Astrocyte (in vitro differentiated cells and primary cell): Measurements from ENCODE around the gene FERMT3.

Experiments used
- CTCF ChIP-seq: IDR thresholded peaks from 2 replicates; pipeline ENCODE4 v1.5.1; 2011; ENCODE audit warnings: low read depth, mild to moderate bottlenecking, inconsistent platforms, low read length, moderate library complexity; ENCODE audit not compliant: insufficient read depth
- EZH2 ChIP-seq: IDR thresholded peaks from 2 replicates; pipeline ENCODE4 v1.6.1; 2012; ENCODE audit warnings: mild to moderate bottlenecking, low read length, inconsistent platforms; ENCODE audit not compliant: insufficient read depth

- TF ChIP-seq CTCF = no peak
- TF ChIP-seq EZH2 = no peak
Observed at GRCh38 chr11:64196626-64197025, 9.9 kb upstream of the FERMT3 start.
